A673 (cell line): ENCODE results near the gene ITSN1.

Experiments
- EZH2 ChIP-seq: fragments of 200-600 bp; sonication (generic); IDR thresholded peaks from 2 replicates; pipeline ENCODE4 v1.6.1; 2017; ENCODE audit warnings: borderline replicate concordance, low read depth, mild to moderate bottlenecking, mixed read lengths, antibody characterized with exemption, low read length; ENCODE audit not compliant: poor library complexity, severe bottlenecking
- TF ChIP-seq, protein P1 (sequence below): fragments of 300-800, 200-600 bp; sonication (generic); conservative IDR thresholded peaks from 2 replicates; pipeline ENCODE4 v1.5.1; 2017; ENCODE audit warnings: low read depth, mild to moderate bottlenecking, antibody characterized with exemption, low read length, moderate library complexity, mixed read lengths

GRCh38 chr21:33870768-33871167 is 228.5 kb downstream of the ITSN1 start:
- TF ChIP-seq, protein P1, sequence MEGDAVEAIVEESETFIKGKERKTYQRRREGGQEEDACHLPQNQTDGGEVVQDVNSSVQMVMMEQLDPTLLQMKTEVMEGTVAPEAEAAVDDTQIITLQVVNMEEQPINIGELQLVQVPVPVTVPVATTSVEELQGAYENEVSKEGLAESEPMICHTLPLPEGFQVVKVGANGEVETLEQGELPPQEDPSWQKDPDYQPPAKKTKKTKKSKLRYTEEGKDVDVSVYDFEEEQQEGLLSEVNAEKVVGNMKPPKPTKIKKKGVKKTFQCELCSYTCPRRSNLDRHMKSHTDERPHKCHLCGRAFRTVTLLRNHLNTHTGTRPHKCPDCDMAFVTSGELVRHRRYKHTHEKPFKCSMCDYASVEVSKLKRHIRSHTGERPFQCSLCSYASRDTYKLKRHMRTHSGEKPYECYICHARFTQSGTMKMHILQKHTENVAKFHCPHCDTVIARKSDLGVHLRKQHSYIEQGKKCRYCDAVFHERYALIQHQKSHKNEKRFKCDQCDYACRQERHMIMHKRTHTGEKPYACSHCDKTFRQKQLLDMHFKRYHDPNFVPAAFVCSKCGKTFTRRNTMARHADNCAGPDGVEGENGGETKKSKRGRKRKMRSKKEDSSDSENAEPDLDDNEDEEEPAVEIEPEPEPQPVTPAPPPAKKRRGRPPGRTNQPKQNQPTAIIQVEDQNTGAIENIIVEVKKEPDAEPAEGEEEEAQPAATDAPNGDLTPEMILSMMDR: no peak
- no peak for TF ChIP-seq EZH2
